ENCODE measurements around the gene MUC5B.

Gene MUC5B

GRCh38 chr11:1292644-1293618 lies 70.1 kb downstream of the MUC5B start:
- Mint-ChIP-seq H3K36me3 (ENCODE audit: low read depth) (peaks cover 13% of the 10 kb centered on the region), H3K27me3 (ENCODE audit: low read depth) (no peaks in the 10 kb centered on the region), H3K27ac (no peak overlapping the region), H3K4me1 (ENCODE audit: low read depth) (no peaks in the 10 kb centered on the region), H3K9me3 (no peaks in the 10 kb centered on the region), H3K4me3 (no peak overlapping the region)
- DNase-seq (ENCODE audit: low spot score) = no peak

DNA sequence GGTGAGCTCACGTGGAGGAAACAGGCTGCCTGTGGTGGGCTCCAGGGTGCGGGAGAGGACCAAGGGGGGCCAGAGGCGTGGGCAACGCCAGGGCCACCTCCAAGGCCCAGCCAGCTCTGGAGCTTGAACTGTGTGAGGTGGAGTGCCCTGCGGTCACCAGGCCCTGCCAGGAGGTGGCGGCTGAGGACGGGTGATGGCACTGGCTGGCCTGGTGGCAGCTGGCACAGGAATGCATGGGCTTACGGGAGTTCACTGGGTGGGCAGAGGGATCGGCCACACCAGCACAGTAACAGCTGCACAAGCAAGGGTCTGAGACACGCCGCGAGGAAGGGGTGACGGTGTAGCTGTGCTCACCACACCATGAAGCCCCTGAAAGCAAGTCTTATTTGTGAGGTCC lies 70.8 kb downstream of the MUC5B start:
- DNase-seq (ENCODE audit: low spot score) = no peak
- peaks cover 10% of the 10 kb centered on the region for H3K36me3 Mint-ChIP-seq (ENCODE audit: low read depth)
- no peak overlapping the region for H3K4me3 Mint-ChIP-seq
- no peaks in the 10 kb centered on the region for H3K4me1 Mint-ChIP-seq (ENCODE audit: low read depth)
- no peak overlapping the region for H3K27ac Mint-ChIP-seq
- H3K9me3 Mint-ChIP-seq = no peaks in the 10 kb centered on the region
- no peaks in the 10 kb centered on the region for H3K27me3 Mint-ChIP-seq (ENCODE audit: low read depth)

DNA sequence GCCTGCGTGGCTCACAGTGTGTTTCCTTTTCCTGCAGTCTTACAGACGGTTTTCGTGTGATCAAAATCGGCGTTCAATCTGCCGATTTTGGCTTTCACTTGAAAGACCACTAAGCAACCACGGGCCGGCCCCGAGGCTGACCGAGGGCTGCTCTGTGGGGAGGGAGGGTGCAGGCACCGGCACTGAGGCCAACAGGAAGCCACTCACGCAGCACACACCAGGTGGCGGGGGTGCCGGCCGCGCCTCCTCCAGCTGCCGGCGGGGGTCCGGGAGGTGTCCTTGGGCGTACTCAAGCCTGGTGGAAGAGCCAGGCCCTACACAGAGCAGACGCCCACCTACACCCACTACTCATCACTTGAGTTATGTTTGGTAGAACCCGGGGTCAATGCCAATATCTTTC lies 72.2 kb downstream of the MUC5B start:
- DNase-seq (ENCODE audit: low spot score) = no peak
- Mint-ChIP-seq H3K27ac (no peak overlapping the region), H3K4me1 (ENCODE audit: low read depth) (no peaks in the 10 kb centered on the region), H3K9me3 (no peaks in the 10 kb centered on the region), H3K27me3 (ENCODE audit: low read depth) (no peaks in the 10 kb centered on the region), H3K36me3 (ENCODE audit: low read depth) (peaks cover 4% of the 10 kb centered on the region), H3K4me3 (no peak overlapping the region)

DNA sequence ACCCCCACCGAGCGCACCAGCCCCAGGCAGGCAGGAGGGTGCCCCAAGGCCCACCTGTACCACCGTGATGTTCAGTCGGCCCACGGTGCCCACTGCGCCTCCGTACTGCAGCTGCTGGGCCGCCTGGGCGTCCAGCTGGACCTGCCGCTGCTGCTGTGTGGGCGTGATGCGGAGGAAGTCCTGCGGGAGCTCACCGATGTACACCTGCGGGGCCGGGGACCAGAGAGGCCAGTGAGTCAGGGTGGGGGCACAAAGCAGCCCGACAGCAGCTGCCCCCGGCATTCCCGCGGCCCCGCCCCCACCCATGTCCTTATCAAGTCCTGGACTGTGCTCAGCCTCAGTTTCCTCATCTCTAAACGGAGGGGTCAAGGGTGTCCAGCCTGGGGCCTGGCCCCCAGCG lies 72.7 kb downstream of the MUC5B start:
- Mint-ChIP-seq H3K4me3 (no peak overlapping the region), H3K9me3 (no peaks in the 10 kb centered on the region), H3K27me3 (ENCODE audit: low read depth) (no peaks in the 10 kb centered on the region), H3K36me3 (ENCODE audit: low read depth) (peaks cover 3% of the 10 kb centered on the region), H3K27ac (no peak overlapping the region), H3K4me1 (ENCODE audit: low read depth) (no peaks in the 10 kb centered on the region)
- no peak for DNase-seq (ENCODE audit: low spot score)

- no peaks in the 10 kb centered on the region for H3K4me1 Mint-ChIP-seq (ENCODE audit: low read depth)
- DNase-seq (ENCODE audit: low spot score) = no peak
- peaks cover 3% of the 10 kb centered on the region for H3K36me3 Mint-ChIP-seq (ENCODE audit: low read depth)
- no peak overlapping the region for H3K27ac Mint-ChIP-seq
- no peaks in the 10 kb centered on the region for H3K9me3 Mint-ChIP-seq
- H3K27me3 Mint-ChIP-seq (ENCODE audit: low read depth) = no peaks in the 10 kb centered on the region
- no peak overlapping the region for H3K4me3 Mint-ChIP-seq
Measured at GRCh38 chr11:1296287-1296686, 73.4 kb downstream of the MUC5B start.

GRCh38 chr11:1297011-1297575 lies 74.2 kb downstream of the MUC5B start:
- no peak for DNase-seq (ENCODE audit: low spot score)
- Mint-ChIP-seq H3K27me3 (ENCODE audit: low read depth) (no peaks in the 10 kb centered on the region), H3K27ac (no peak overlapping the region), H3K9me3 (no peaks in the 10 kb centered on the region), H3K36me3 (ENCODE audit: low read depth) (peaks cover 3% of the 10 kb centered on the region), H3K4me3 (no peak overlapping the region), H3K4me1 (ENCODE audit: low read depth) (no peaks in the 10 kb centered on the region)

GRCh38 chr11:1297576-1298473 lies 75.0 kb downstream of the MUC5B start:
- no peak overlapping the region for H3K4me3 Mint-ChIP-seq
- H3K27me3 Mint-ChIP-seq (ENCODE audit: low read depth) = no peaks in the 10 kb centered on the region
- DNase-seq (ENCODE audit: low spot score) = no peak
- H3K27ac Mint-ChIP-seq = no peak overlapping the region
- H3K36me3 Mint-ChIP-seq (ENCODE audit: low read depth) = no peaks in the 10 kb centered on the region
- no peaks in the 10 kb centered on the region for H3K4me1 Mint-ChIP-seq (ENCODE audit: low read depth)
- no peaks in the 10 kb centered on the region for H3K9me3 Mint-ChIP-seq

GRCh38 chr11:1298695-1299492 lies 76.0 kb downstream of the MUC5B start:
- Mint-ChIP-seq H3K4me3 (no peak overlapping the region), H3K9me3 (no peaks in the 10 kb centered on the region), H3K27me3 (ENCODE audit: low read depth) (no peaks in the 10 kb centered on the region), H3K4me1 (ENCODE audit: low read depth) (no peaks in the 10 kb centered on the region), H3K36me3 (ENCODE audit: low read depth) (no peaks in the 10 kb centered on the region), H3K27ac (no peak overlapping the region)
- DNase-seq (ENCODE audit: low spot score) = no peak

DNA sequence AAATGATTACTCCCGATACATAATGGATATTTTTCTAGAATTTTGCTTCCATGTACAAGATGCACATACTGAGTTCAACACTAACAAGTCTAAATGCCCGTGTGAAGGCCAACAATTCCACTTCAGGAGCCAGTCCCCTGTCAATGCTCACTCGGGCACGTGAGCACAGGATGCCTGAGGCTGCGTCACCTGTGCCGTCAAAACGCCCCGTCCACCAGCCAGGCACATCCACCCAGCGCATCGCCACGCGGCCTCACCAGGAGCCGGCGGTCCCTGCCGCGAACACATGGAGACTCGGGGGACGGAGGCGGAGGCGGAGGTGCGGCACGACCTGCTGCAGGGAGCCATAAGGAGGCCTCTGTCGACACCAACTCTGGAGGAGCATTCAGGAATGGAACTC lies 76.8 kb downstream of the MUC5B start:
- Mint-ChIP-seq H3K27me3 (ENCODE audit: low read depth) (no peaks in the 10 kb centered on the region), H3K4me3 (no peak overlapping the region), H3K4me1 (ENCODE audit: low read depth) (no peaks in the 10 kb centered on the region), H3K9me3 (no peaks in the 10 kb centered on the region), H3K27ac (no peak overlapping the region), H3K36me3 (ENCODE audit: low read depth) (no peaks in the 10 kb centered on the region)
- DNase-seq (ENCODE audit: low spot score) = no peak

- Mint-ChIP-seq H3K36me3 (ENCODE audit: low read depth) (no peaks in the 10 kb centered on the region), H3K4me3 (no peak overlapping the region), H3K27ac (no peak overlapping the region), H3K27me3 (ENCODE audit: low read depth) (no peaks in the 10 kb centered on the region), H3K9me3 (no peaks in the 10 kb centered on the region), H3K4me1 (ENCODE audit: low read depth) (no peaks in the 10 kb centered on the region)
- DNase-seq (ENCODE audit: low spot score) = no peak
Measured at GRCh38 chr11:1300121-1300520, 77.3 kb downstream of the MUC5B start.

GRCh38 chr11:1300569-1301187 lies 77.8 kb downstream of the MUC5B start:
- Mint-ChIP-seq H3K4me3 (no peak overlapping the region), H3K9me3 (no peaks in the 10 kb centered on the region), H3K27me3 (ENCODE audit: low read depth) (no peaks in the 10 kb centered on the region), H3K27ac (no peak overlapping the region), H3K36me3 (ENCODE audit: low read depth) (no peaks in the 10 kb centered on the region), H3K4me1 (ENCODE audit: low read depth) (no peaks in the 10 kb centered on the region)
- no peak for DNase-seq (ENCODE audit: low spot score)

DNA sequence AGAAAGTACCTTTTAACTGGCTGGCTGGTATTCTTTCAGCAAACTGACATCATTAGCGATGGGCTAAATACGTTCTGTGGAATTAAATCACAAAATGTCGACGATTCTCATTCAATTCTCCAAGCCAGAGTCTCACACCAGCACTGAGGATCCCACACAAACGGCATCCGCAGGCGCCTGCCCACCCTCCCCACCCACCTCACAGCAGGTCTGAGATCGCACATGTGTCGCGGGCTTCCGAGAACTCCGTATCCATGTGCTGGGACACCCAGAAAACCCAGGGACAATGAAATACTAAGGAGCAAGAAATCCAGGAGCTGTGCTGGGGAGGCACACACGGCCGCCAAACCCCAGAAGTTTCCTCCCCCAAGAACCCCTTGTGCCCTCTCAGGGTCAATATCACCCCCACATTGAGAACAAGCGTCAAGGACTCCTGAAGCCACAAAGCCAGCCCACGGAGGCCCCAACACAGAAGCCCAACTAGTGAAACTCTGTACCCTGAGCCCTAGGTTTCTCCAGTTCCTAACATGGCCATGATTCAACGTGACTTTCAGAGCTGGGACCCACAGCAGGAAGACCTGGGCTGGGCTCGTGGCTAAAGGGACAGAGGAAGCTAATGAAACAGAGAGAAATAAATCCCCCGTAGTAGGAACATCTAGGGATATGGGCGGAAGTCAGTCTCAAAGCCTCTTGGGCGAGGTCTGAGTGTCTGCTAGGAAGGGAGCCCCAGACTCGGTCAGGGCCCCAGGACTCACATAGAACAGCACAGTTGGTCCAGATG lies 78.5 kb downstream of the MUC5B start:
- H3K9me3 Mint-ChIP-seq = no peaks in the 10 kb centered on the region
- no peaks in the 10 kb centered on the region for H3K4me1 Mint-ChIP-seq (ENCODE audit: low read depth)
- H3K27ac Mint-ChIP-seq = no peak overlapping the region
- no peak for DNase-seq (ENCODE audit: low spot score)
- H3K27me3 Mint-ChIP-seq (ENCODE audit: low read depth) = no peaks in the 10 kb centered on the region
- no peaks in the 10 kb centered on the region for H3K36me3 Mint-ChIP-seq (ENCODE audit: low read depth)
- H3K4me3 Mint-ChIP-seq = no peak overlapping the region
